GM21825 (cell line): Measurements from ENCODE around the gene EFL1.

Experiments used
- ATAC-seq: cut with Tn5 transposase; IDR thresholded peaks from one replicate; pipeline ENCODE4 v1.9.1; 2021; ENCODE audit warnings: mild to moderate bottlenecking, moderate library complexity; ENCODE audit not compliant: unreplicated experiment

Gene EFL1

GRCh38 chr15:82093325-82093724 is 169.2 kb downstream of the EFL1 start:
- no peak for ATAC-seq

GRCh38 chr15:82091636-82092140 is 170.8 kb downstream of the EFL1 start:
- ATAC-seq: no peak

- no peak for ATAC-seq
Measured at GRCh38 chr15:82086243-82086995, 176.1 kb downstream of the EFL1 start.

- no peak for ATAC-seq
Measured at GRCh38 chr15:82081914-82082762, 180.4 kb downstream of the EFL1 start.

GRCh38 chr15:82080774-82081173 is 181.8 kb downstream of the EFL1 start:
- no peak for ATAC-seq
